ENCODE data around the gene CLDN19. TPM values are rescaled to one million over a fixed set of nuclear protein-coding genes. Genes with fewer than 3 reads are reported as not detected.

CLDN19 gene
- total RNA-seq, 4 donors from 2014 or later: 1.5 TPM; not detected in 3

DNA sequence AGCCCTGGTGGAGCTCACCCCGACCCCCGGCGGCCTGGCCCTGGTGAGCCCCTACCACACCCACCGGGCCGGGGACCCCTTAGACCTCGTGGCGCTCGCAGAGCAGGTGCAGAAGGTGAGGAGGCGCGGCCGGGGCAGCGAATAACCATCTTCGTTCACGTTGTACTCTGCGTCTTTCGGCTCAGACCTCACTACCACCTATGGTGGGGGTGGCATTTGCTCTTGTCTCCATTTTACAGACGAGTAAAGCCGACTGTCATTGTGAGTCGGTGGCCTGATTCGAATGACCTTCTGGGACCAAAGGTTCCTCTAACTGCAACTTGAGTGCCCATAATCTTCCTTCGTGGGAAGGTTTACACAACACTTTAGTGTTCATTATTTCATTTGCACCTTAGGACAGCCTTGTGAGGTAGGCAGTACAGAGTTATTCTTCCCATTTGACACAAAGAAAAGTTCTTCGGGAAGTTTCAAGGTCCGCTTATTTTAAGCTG, 27.5 kb upstream of the CLDN19 start:
- no peaks in the 10 kb centered on the region for H3K9me3 ChIP-seq
- no peaks in the 10 kb centered on the region for H3K27me3 ChIP-seq
- H3K4me1 ChIP-seq: peaks cover 0 to 67% (median 11%) of the 10 kb centered on the region in 3 donors
- H3K4me3 ChIP-seq: peak overlapping the region; percentile 87 to 96
- H3K27ac ChIP-seq: peak overlapping the region; percentile 84 to 98 (median 96)
- WGBS, 2 donors (ENCODE audit: low coverage in 1 of 2): 2 to 3% methylated on average over 10 of the region's 23 CpGs
- peak; percentile 1 for ATAC-seq
- H3K36me3 ChIP-seq: peaks cover 0 to 4% of the 10 kb centered on the region in 2 donors
- TF ChIP-seq POLR2A (IDR thresholded peaks at IDR 0.05): no peak
- TF ChIP-seq, protein P1, sequence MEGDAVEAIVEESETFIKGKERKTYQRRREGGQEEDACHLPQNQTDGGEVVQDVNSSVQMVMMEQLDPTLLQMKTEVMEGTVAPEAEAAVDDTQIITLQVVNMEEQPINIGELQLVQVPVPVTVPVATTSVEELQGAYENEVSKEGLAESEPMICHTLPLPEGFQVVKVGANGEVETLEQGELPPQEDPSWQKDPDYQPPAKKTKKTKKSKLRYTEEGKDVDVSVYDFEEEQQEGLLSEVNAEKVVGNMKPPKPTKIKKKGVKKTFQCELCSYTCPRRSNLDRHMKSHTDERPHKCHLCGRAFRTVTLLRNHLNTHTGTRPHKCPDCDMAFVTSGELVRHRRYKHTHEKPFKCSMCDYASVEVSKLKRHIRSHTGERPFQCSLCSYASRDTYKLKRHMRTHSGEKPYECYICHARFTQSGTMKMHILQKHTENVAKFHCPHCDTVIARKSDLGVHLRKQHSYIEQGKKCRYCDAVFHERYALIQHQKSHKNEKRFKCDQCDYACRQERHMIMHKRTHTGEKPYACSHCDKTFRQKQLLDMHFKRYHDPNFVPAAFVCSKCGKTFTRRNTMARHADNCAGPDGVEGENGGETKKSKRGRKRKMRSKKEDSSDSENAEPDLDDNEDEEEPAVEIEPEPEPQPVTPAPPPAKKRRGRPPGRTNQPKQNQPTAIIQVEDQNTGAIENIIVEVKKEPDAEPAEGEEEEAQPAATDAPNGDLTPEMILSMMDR (IDR thresholded peaks at IDR 0.05): no peak

DNA sequence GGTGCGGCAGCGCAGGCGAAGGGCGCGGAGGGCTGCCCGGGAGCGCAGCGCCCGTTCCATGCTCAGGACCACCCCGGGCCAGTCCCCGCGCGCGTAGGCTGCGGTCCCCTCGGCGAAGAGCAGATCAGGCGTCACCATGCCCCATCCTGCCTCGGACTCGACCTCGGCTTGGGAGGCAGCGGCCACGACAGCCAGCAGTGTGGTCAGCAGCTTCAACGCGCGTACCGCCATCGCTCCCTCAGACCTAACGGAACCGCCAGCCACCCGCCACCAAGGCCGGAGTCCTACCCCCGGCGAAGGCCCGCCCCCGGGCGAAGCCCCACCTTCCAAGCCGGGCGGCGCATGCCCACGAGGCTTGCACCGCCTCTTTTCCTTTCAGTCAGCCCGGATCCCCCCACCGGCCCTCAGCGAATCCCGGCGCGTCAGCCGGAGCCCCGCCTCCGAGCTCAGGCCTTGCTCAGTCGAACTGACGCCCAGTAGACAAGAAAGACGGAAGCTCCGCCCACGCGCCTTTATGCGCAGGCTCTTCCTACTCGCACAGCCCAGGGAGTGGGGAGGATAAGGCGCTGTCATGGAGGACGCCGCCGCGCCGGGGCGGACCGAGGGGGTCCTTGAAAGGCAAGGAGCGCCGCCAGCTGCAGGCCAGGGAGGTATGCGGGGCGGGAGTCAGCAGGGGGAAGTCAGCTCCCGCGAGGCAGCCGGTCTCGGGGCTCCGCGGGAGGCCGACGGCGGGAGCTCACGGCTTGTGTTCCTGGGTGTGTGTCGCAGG, 26.9 kb upstream of the CLDN19 start, which contains the start of the genes C1orf50 and P3H1:
C1orf50 (plus strand) TSS at position 509 of the 769 bp plus-strand sequence; CDS start at position 572, 63 bp downstream.
P3H1 (minus strand) TSS at position 288 of the 769 bp plus-strand sequence; CDS start at position 231, 57 bp downstream.
- WGBS, 2 donors (ENCODE audit: low coverage in 1 of 2): no CpG with 5 or more reads among the region's 82 CpGs
- peaks cover 0 to 7% of the 10 kb centered on the region in 2 donors for H3K36me3 ChIP-seq
- ATAC-seq: peak; percentile 98
- TF ChIP-seq POLR2A (IDR thresholded peaks at IDR 0.05) (peak; percentile 87 to 93), POLR2AphosphoS5 (IDR thresholded peaks at IDR 0.05) (peak; percentile 96), EP300 (IDR thresholded peaks at IDR 0.05) (no peak)
- TF ChIP-seq, protein P1 (IDR thresholded peaks at IDR 0.05): no peak
- H3K9me3 ChIP-seq: no peaks in the 10 kb centered on the region
- peaks cover 0 to 66% (median 11%) of the 10 kb centered on the region in 3 donors for H3K4me1 ChIP-seq
- H3K4me3 ChIP-seq: peak within 1 kb of the TSS; percentile 87 to 96
- peak within 1 kb of the TSS; percentile 84 to 98 (median 96) for H3K27ac ChIP-seq
- H3K27me3 ChIP-seq: no peaks in the 10 kb centered on the region

DNA sequence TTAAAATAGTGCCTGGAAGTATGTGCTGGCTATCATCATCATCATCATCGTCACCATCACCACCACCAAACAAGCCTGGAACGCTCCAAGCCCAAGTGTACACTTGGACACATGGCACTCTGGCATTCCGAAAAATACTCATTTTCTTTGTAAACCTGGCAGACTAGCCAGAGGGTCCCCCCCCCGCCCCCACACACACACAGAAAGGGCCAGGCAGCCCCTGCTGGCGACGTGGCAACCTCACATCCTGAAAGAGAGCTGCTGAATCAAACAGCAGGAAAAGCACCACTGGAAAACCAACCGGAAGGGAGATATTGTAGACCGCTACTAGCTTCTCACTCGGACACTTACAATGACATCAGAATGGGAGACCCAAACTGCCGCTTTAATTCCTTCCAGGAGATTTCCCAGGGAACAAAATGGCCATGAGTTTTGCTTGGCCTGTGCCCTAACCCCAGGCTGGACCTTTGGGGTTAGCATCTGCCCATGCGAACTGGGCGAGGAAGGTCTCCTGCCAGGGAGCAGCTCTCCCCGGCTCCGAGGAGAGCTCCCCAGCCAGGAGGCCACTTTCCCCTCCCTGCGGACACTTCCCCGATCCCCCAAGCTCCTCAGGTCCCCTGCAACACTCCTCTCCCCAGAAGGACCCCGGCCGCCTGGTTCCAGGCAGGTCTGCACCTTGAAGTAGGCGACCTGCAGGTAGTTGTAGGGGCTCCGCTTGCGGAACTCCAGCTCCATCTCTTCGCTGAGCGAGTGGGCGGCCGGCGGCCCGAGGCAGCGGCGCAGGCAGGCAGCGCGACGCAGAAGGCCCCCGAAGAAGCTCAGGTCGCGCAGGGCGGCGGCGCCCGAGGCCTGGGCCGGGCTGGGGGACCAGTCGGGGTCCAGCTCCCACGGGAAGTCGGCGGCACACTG, 26.1 kb upstream of the CLDN19 start:
- H3K27me3 ChIP-seq: no peaks in the 10 kb centered on the region
- peaks cover 0 to 62% (median 11%) of the 10 kb centered on the region in 3 donors for H3K4me1 ChIP-seq
- peak overlapping the region; percentile 64 to 98 (median 95) for H3K27ac ChIP-seq
- H3K9me3 ChIP-seq: no peaks in the 10 kb centered on the region
- WGBS, 2 donors (ENCODE audit: low coverage in 1 of 2): 0% methylated on average over 3 to 8 of the region's 44 CpGs
- ATAC-seq: peak; percentile 6
- H3K4me3 ChIP-seq: peak overlapping the region; percentile 69 to 96
- TF ChIP-seq, protein P1 (IDR thresholded peaks at IDR 0.05): peak in 3 of 4 experiments; percentile 55 to 57 (median 56)
- no peak for TF ChIP-seq EP300 (IDR thresholded peaks at IDR 0.05)
- H3K36me3 ChIP-seq: peaks cover 0 to 16% of the 10 kb centered on the region in 2 donors

DNA sequence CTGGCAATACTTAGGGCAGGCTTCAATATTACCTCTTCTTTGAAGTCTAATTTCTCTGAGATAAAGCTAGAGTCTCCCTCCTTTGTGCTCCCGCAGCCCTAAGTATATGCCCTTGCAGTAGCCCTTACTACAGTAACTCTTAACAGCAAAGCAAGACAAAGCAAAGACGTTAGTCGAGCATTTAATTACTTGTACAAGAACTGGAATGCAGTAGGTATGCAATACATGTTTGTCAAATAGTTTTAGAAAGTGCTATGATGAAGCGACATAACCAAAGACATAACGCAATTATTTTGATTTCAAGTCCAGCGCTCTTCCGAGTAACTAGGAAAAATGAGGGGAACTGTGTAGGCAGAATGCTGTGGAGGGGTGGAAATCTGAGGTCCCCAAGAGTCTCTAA, 25.2 kb upstream of the CLDN19 start:
- no peak for ATAC-seq
- Histone ChIP-seq H3K4me3 (peak overlapping the region; percentile 69 to 96), H3K4me1 (peaks cover 0 to 55% (median 11%) of the 10 kb centered on the region in 3 donors), H3K9me3 (no peaks in the 10 kb centered on the region), H3K27me3 (no peaks in the 10 kb centered on the region), H3K27ac (peak overlapping the region in 3 of 4 donors; percentile 93 to 98 (median 97)), H3K36me3 (peaks cover 0 to 24% of the 10 kb centered on the region in 2 donors)
- no peak for TF ChIP-seq POLR2A (IDR thresholded peaks at IDR 0.05)
- TF ChIP-seq, protein P1 (IDR thresholded peaks at IDR 0.05): no peak
- no peak for TF ChIP-seq POLR2AphosphoS5 (IDR thresholded peaks at IDR 0.05)
- no peak for TF ChIP-seq EP300 (IDR thresholded peaks at IDR 0.05)
- 0 to 18% methylated on average over 6 to 7 of the region's 7 CpGs for WGBS, 2 donors (ENCODE audit: low coverage in 1 of 2)

Data from gastroesophageal sphincter (tissue), 4 donors.